ENCODE measurements around the gene MSRB1.

The MSRB1 gene

GRCh38 chr16:1949507-1949906, 6.5 kb upstream of the MSRB1 start:
- DNase-seq (ENCODE audit: extremely low read depth, low read depth): no peak
- TF ChIP-seq CTCF (IDR thresholded peaks at IDR 0.05; ENCODE audit: low read depth, low read length, missing control alignments): no peak
- no peak overlapping the region for H3K4me3 ChIP-seq (replicated peaks; ENCODE audit: low read depth, low read length)

- TF ChIP-seq CTCF (IDR thresholded peaks at IDR 0.05; ENCODE audit: low read depth, low read length, missing control alignments): no peak
Observed at GRCh38 chr16:1947369-1947670, 4.3 kb upstream of the MSRB1 start.

GRCh38 chr16:1946495-1947368, 3.7 kb upstream of the MSRB1 start:
- H3K4me3 ChIP-seq (replicated peaks; ENCODE audit: low read depth, low read length): no peak overlapping the region
- TF ChIP-seq CTCF (IDR thresholded peaks at IDR 0.05; ENCODE audit: low read depth, low read length, missing control alignments): no peak
- DNase-seq (ENCODE audit: extremely low read depth, low read depth): no peak

More at GRCh38 chr16:1947369-1947670, 4.3 kb upstream of the MSRB1 start:
- no peak overlapping the region for H3K4me3 ChIP-seq (replicated peaks; ENCODE audit: low read depth, low read length)
- DNase-seq (ENCODE audit: extremely low read depth, low read depth): no peak

- no peak for TF ChIP-seq CTCF (IDR thresholded peaks at IDR 0.05; ENCODE audit: low read depth, low read length, missing control alignments)
- no peak overlapping the region for H3K4me3 ChIP-seq (replicated peaks; ENCODE audit: low read depth, low read length)
Observed at GRCh38 chr16:1945559-1946391, 2.8 kb upstream of the MSRB1 start.

GRCh38 chr16:1944612-1945199, 1.7 kb upstream of the MSRB1 start:
- H3K4me3 ChIP-seq (replicated peaks; ENCODE audit: low read depth, low read length): no peak overlapping the region
- DNase-seq (ENCODE audit: extremely low read depth, low read depth): no peak
- TF ChIP-seq CTCF (IDR thresholded peaks at IDR 0.05; ENCODE audit: low read depth, low read length, missing control alignments): no peak

More at GRCh38 chr16:1945559-1946391, 2.8 kb upstream of the MSRB1 start:
- no peak for DNase-seq (ENCODE audit: extremely low read depth, low read depth)

- no peak for TF ChIP-seq CTCF (IDR thresholded peaks at IDR 0.05; ENCODE audit: low read depth, low read length, missing control alignments)
- no peak for DNase-seq (ENCODE audit: extremely low read depth, low read depth)
- H3K4me3 ChIP-seq (replicated peaks; ENCODE audit: low read depth, low read length): peak overlapping the region; percentile 80
Observed at GRCh38 chr16:1942047-1942809, 771 bp downstream of the MSRB1 start.
